GM21619 (cell line): Measurements from ENCODE around the gene SYNC.
"Not testable (repeated sequence)": the region's sequence is repeated elsewhere in the genome, so short reads cannot be mapped to it uniquely, and the experiment has no call there.

Experiments used
- ATAC-seq: cut with Tn5 transposase; IDR thresholded peaks from one replicate; pipeline ENCODE4 v1.9.1; 2021; ENCODE audit not compliant: unreplicated experiment

SYNC gene

DNA sequence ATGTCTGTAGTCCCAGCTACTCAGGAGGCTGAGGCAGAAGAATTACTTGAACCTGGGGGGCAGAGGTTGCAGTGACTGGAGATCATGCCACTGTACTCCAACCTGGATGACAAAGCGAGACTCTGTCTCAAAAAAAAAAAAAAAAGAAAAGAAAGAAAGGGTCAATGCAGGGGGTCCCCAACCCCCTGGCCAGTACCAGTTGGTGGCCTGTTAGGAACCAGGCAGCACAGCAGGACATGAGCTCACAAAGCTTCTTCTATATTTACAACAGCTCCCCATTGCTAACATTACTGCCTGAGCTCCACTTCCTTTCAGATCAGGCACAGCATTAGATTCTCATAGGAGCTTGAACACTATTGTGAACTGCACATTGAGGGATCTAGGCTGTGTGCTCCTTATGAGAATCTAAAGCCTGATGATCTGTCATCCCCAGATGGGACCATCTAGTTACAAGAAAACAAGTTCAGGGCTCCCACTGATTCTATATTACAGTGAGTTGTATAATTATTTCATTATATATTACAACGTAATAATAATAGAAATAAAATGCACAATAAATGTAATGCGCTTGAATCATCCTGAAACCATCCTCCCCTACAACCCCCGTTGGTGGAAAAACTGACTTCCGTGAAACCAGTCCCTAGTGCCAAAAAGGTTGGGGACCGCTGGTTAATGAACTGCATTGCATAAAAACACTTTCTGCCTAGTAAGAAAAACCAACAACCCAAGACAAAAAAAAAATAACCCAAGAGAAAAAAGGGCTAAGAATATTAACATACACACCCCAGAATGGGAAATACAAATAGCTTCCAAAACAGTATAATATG is 55.0 kb downstream of the SYNC start:
- no peak for ATAC-seq

- no peak for ATAC-seq
Measured at GRCh38 chr1:32644426-32644825, 58.1 kb downstream of the SYNC start.

GRCh38 chr1:32642292-32642827 is 60.2 kb downstream of the SYNC start:
- ATAC-seq: not testable (repeated sequence)

DNA sequence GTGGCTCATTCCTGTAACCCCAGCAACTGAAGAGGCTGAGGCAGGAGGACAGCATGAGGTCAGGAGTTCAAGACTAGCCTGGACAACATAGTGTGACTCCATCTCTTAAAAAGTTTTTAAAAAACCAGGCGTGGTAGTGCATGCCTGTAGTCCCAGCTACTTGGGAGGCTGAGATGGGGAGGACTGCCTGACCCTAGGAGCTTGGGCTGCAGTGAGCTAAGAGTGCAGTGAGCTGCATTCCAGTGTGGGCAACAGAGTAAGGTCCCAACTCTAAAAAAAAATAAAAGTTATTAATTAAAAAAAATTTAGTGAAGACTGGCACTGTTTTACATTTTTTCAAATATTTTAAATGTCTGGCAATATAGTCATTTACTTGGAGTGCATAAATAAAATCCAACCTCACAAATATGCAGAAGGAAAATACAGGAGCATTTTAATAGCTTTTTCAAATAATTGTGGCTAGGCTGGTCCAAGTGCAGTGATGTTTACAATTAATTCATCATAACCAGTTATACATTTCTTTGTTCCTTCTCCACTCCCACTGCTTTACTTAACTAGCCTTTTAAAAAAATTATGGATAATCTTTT is 63.0 kb downstream of the SYNC start:
- no peak for ATAC-seq

- ATAC-seq: no peak
Measured at GRCh38 chr1:32636914-32637645, 65.5 kb downstream of the SYNC start.

DNA sequence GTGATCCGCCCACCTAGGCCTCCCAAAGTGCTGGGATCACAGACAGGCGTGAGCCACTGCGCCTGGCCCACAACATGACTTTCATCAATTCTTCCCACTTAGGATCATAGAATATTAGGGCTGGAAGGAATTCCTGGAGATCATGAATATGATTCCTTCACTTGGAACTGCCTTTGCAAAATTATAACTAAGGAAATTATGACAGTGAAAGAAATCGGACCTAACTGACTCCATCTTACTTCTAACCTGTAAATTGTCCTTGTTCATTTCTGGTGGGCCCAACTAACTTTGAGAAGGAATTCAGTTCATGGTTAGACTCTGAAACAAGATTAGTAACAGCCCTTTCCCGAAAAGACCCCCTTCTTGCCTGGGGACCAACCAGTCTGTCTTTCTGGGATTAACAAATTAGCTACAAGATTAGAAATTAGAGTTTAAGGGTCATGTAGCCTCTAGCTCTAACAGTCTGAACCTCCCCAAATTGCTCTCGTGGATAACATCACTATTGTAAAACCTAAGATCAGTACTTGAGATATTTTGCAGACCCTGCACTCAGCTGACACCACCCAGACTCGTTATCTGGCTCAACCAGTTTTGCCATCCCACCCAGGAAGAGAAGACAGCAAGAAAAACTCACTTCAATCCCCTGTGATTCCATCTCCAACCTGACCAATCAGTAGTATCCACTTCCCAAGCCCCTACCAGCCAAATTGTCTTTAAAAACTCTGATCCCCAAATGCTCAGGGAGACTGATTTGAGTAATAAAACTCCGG is 66.9 kb downstream of the SYNC start:
- ATAC-seq: no peak

GRCh38 chr1:32632829-32633228 is 69.7 kb downstream of the SYNC start:
- ATAC-seq: no peak

GRCh38 chr1:32630173-32630572 is 72.4 kb downstream of the SYNC start:
- not testable (repeated sequence) for ATAC-seq
